Sigmoid colon (tissue), 7 donors: ENCODE measurements around the gene PLCH1. TPM values are rescaled to one million over a fixed set of nuclear protein-coding genes. Genes with fewer than 3 reads are reported as not detected.

Experiments
- DNase-seq: peaks from one replicate; pipeline ENCODE4 v3.0.0-alpha.2; 2019
- H3K27ac ChIP-seq, 4 donors: fragments of 200-600 bp; sonication (generic); one replicate each; pipeline ENCODE4 v1.5.1; 2016 to 2019; ENCODE audit warnings: mild to moderate bottlenecking in 1 of 4
- H3K27me3 ChIP-seq, 3 donors: fragments of 200-600 bp; sonication (generic); one replicate each; pipeline ENCODE4 v1.5.1; 2019; ENCODE audit warnings: mild to moderate bottlenecking in 1 of 3
- H3K36me3 ChIP-seq, 4 donors: fragments of 200-600 bp; sonication (generic); one replicate each; pipeline ENCODE4 v1.5.1; 2016 to 2019
- H3K4me1 ChIP-seq, 4 donors: fragments of 200-600 bp; sonication (generic); one replicate each; pipeline ENCODE4 v1.5.1; 2017 to 2019
- H3K4me3 ChIP-seq, 4 donors: fragments of 200-600 bp; sonication (generic); one replicate each; pipeline ENCODE4 v1.5.1; 2017 to 2019; ENCODE audit warnings: mild to moderate bottlenecking in 2 of 4, moderate library complexity in 1 of 4
- H3K9me3 ChIP-seq, 4 donors: fragments of 200-600 bp in 3 of 4; sonication (generic) in 3 of 4; one replicate each; pipeline versions ENCODE4 v1.5.1 to v1.6.1; 2013 to 2019
- CTCF ChIP-seq, 4 experiments: fragments of 450-650 bp in 3 of 4; fragments of 200-600 bp in 1 of 4; IDR thresholded peaks; one replicate each; pipeline ENCODE4 v1.5.1; 2016 to 2019; ENCODE audit warnings: antibody characterized with exemption in 4 of 4, mild to moderate bottlenecking in 3 of 4, moderate library complexity in 2 of 4
- EP300 ChIP-seq, 4 donors: sonication (generic); formaldehyde crosslinking; IDR thresholded peaks; one replicate each; pipeline ENCODE4 v1.6.1; 2017; ENCODE audit warnings: antibody characterized with exemption in 4 of 4
- POLR2A ChIP-seq, 2 donors: fragments of 450-650 bp; IDR thresholded peaks; one replicate each; pipeline ENCODE4 v1.6.1; 2016; ENCODE audit warnings: antibody characterized with exemption in 2 of 2, mild to moderate bottlenecking in 2 of 2, moderate library complexity in 2 of 2
- POLR2AphosphoS5 ChIP-seq, 4 donors: sonication (generic); formaldehyde crosslinking; IDR thresholded peaks; one replicate each; pipeline ENCODE4 v1.6.1; 2017; ENCODE audit warnings: antibody characterized with exemption in 4 of 4
- WGBS, 2 donors: extraction: QIAGEN DNeasy Blood & Tissue Kit; methylation state at CpG; one replicate each; pipeline ENCODE4 v1.1.7; 2013; 5-methylcytosine and 5-hydroxymethylcytosine counted together
- intact Hi-C: fragments of 100-400 bp; cut with DNase I; formaldehyde crosslinking; loops from one replicate; pipeline ENCODE4 v1.15.1; 2023
- polyA plus RNA-seq, 3 donors: library from polyadenylated mRNA; stranded (reverse); fragments of 200-250 nt; gene quantifications; one replicate each; pipeline ENCODE4 v1.2.3, GENCODE V29; 2013
- total RNA-seq, 4 donors: library from RNA; depleted of rRNA; stranded (reverse); fragments of >200 nt; gene quantifications; one replicate each; pipeline ENCODE4 v1.1.0, GENCODE V29; 2016
- donor health status: healthy with polysubstance abuse.
- donor health status: Bipolar disorder and iron deficiency.
- donor health status: healthy.

Gene PLCH1
- total and polyA plus RNA-seq, 7 donors: 0.36 to 1.9 (median 0.83) TPM

- intact Hi-C loops: no loop called here
- Histone ChIP-seq H3K36me3 (no peaks in the 10 kb centered on the region), H3K27me3 (no peaks in the 10 kb centered on the region), H3K4me1 (no peaks in the 10 kb centered on the region), H3K27ac (no peak overlapping the region), H3K9me3 (peaks cover 0 to 8% (median 2%) of the 10 kb centered on the region in 4 donors), H3K4me3 (no peak overlapping the region)
- TF ChIP-seq CTCF (IDR thresholded peaks at IDR 0.05) (no peak), POLR2AphosphoS5 (IDR thresholded peaks at IDR 0.05) (no peak), EP300 (IDR thresholded peaks at IDR 0.05) (no peak), POLR2A (IDR thresholded peaks at IDR 0.05) (no peak)
- no peak for DNase-seq
These were observed 377.4 kb downstream of the PLCH1 start for GRCh38 chr3:155367506-155367905.

- 43 to 97% methylated on average over 1 of the region's 1 CpG for WGBS, 2 donors
- H3K27me3 ChIP-seq: no peaks in the 10 kb centered on the region
- H3K4me1 ChIP-seq: no peaks in the 10 kb centered on the region
- H3K27ac ChIP-seq: no peak overlapping the region
- no peaks in the 10 kb centered on the region for H3K36me3 ChIP-seq
- TF ChIP-seq EP300 (IDR thresholded peaks at IDR 0.05) (no peak), CTCF (IDR thresholded peaks at IDR 0.05) (no peak), POLR2AphosphoS5 (IDR thresholded peaks at IDR 0.05) (no peak), POLR2A (IDR thresholded peaks at IDR 0.05) (no peak)
- H3K4me3 ChIP-seq: no peak overlapping the region
- intact Hi-C loops: no loop called here
- H3K9me3 ChIP-seq: peaks cover 0 to 8% (median 2%) of the 10 kb centered on the region in 4 donors
- DNase-seq: no peak
These were observed 379.6 kb downstream of the PLCH1 start for GRCh38 chr3:155365178-155365783.

- no peak overlapping the region for H3K27ac ChIP-seq
- no peaks in the 10 kb centered on the region for H3K4me1 ChIP-seq
- intact Hi-C loops: no loop called here
- no peaks in the 10 kb centered on the region for H3K27me3 ChIP-seq
- peaks cover 0 to 8% (median 2%) of the 10 kb centered on the region in 4 donors for H3K9me3 ChIP-seq
- H3K4me3 ChIP-seq: no peak overlapping the region
- TF ChIP-seq CTCF (IDR thresholded peaks at IDR 0.05) (no peak), POLR2A (IDR thresholded peaks at IDR 0.05) (no peak), EP300 (IDR thresholded peaks at IDR 0.05) (no peak), POLR2AphosphoS5 (IDR thresholded peaks at IDR 0.05) (no peak)
- 59 to 85% methylated on average over 2 of the region's 2 CpGs for WGBS, 2 donors
- H3K36me3 ChIP-seq: no peaks in the 10 kb centered on the region
- no peak for DNase-seq
These were observed 380.4 kb downstream of the PLCH1 start for GRCh38 chr3:155364492-155364891.

- no peaks in the 10 kb centered on the region for H3K27me3 ChIP-seq
- TF ChIP-seq POLR2A (IDR thresholded peaks at IDR 0.05) (no peak), EP300 (IDR thresholded peaks at IDR 0.05) (no peak), CTCF (IDR thresholded peaks at IDR 0.05) (no peak), POLR2AphosphoS5 (IDR thresholded peaks at IDR 0.05) (no peak)
- 70 to 73% methylated on average over 3 of the region's 3 CpGs for WGBS, 2 donors
These were observed 381.2 kb downstream of the PLCH1 start for GRCh38 chr3:155363690-155364070.

More at GRCh38 chr3:155363690-155364070, 381.2 kb downstream of the PLCH1 start:
- DNase-seq: no peak
- Histone ChIP-seq H3K4me1 (no peaks in the 10 kb centered on the region), H3K4me3 (no peak overlapping the region), H3K9me3 (peaks cover 0 to 8% (median 2%) of the 10 kb centered on the region in 4 donors), H3K27ac (no peak overlapping the region), H3K36me3 (no peaks in the 10 kb centered on the region)
- intact Hi-C loops: no loop called here
